Thyroid gland (tissue), 4 donors: Measurements from ENCODE around the gene METAP2. TPM values are rescaled to one million over a fixed set of nuclear protein-coding genes. Genes with fewer than 3 reads are reported as not detected.

ENCODE experiments used
- DNase-seq, 2 donors: peaks; one replicate each; pipeline ENCODE4 v3.0.0-alpha.2; 2019
- H3K27ac ChIP-seq, 3 donors: fragments of 200-600 bp; sonication (generic); 1 replicate in 2 of 3; 2 replicates in 1 of 3; pipeline ENCODE4 v1.5.1; 2016 to 2019; ENCODE audit warnings: mild to moderate bottlenecking in 1 of 3, moderate library complexity in 1 of 3
- H3K27me3 ChIP-seq: fragments of 200-600 bp; sonication (generic); one replicate; pipeline ENCODE4 v1.5.1; 2019
- H3K36me3 ChIP-seq, 2 donors: fragments of 200-600 bp; sonication (generic); one replicate each; pipeline ENCODE4 v1.5.1; 2016 to 2019
- H3K4me1 ChIP-seq, 2 donors: fragments of 200-600 bp; sonication (generic); one replicate each; pipeline ENCODE4 v1.5.1; 2017 to 2019
- H3K4me3 ChIP-seq, 3 donors: fragments of 200-600 bp; sonication (generic); replicated peaks in 1 of 3; 1 replicate in 2 of 3; 2 replicates in 1 of 3; pipeline ENCODE4 v1.5.1; 2016; ENCODE audit warnings: mild to moderate bottlenecking in 1 of 3
- H3K9me3 ChIP-seq: fragments of 200-600 bp; sonication (generic); one replicate; pipeline ENCODE4 v1.5.1; 2017
- CTCF ChIP-seq, 6 experiments: fragments of 200-600 bp in 3 of 6; fragments of 450-650 bp in 3 of 6; sonication (generic) in 3 of 6; IDR thresholded peaks; one replicate each; pipeline ENCODE4 v1.5.1; 2016 to 2019; ENCODE audit warnings: antibody characterized with exemption in 6 of 6, mild to moderate bottlenecking in 2 of 6, inconsistent platforms in 1 of 6, moderate library complexity in 1 of 6
- POLR2A ChIP-seq, 2 donors: fragments of 450-650 bp; IDR thresholded peaks; one replicate each; pipeline ENCODE4 v1.6.1; 2017; ENCODE audit warnings: antibody characterized with exemption in 2 of 2, mild to moderate bottlenecking in 2 of 2, moderate library complexity in 1 of 2
- WGBS, 2 donors: methylation state at CpG; one replicate each; pipeline ENCODE4 v1.1.5; 2017; 5-methylcytosine and 5-hydroxymethylcytosine counted together
- intact Hi-C: fragments of 100-400 bp; cut with DNase I; formaldehyde crosslinking; loops from one replicate; pipeline ENCODE4 v1.15.1; 2023
- total RNA-seq, 4 donors: library from RNA; depleted of rRNA; stranded (reverse); fragments of >200 nt; gene quantifications; one replicate each; pipeline ENCODE4 v1.2.3, GENCODE V29; 2016

The METAP2 gene
- total RNA-seq, 4 donors from 2014 or later: 46.1 to 64.9 (median 54.9) TPM

GRCh38 chr12:95549392-95550084 lies 75.6 kb downstream of the METAP2 start:
- intact Hi-C loops: no loop called here
- no peak for TF ChIP-seq POLR2A (IDR thresholded peaks at IDR 0.05)
- no peak for TF ChIP-seq CTCF (IDR thresholded peaks at IDR 0.05)
- Histone ChIP-seq H3K9me3 (no peaks in the 10 kb centered on the region), H3K4me1 (peaks cover 0 to 3% of the 10 kb centered on the region in 2 donors), H3K27ac (no peak overlapping the region), H3K27me3 (no peaks in the 10 kb centered on the region), H3K36me3 (no peaks in the 10 kb centered on the region), H3K4me3 (peak overlapping the region in 2 of 3 donors; percentile 3 to 87)
- 64 to 74% methylated on average over 12 of the region's 12 CpGs for WGBS, 2 donors
- DNase-seq: no peak

GRCh38 chr12:95551305-95551704 lies 77.4 kb downstream of the METAP2 start, which contains the start of gene USP44:
Gene USP44, minus strand, starts transcription at chr12:95551476. Its CDS starts 17,220 bp downstream, at chr12:95534256.
- H3K27ac ChIP-seq: no peak within 1 kb of the TSS
- H3K9me3 ChIP-seq: no peaks in the 10 kb centered on the region
- peaks cover 0 to 3% of the 10 kb centered on the region in 2 donors for H3K4me1 ChIP-seq
- no peak within 1 kb of the TSS for H3K4me3 ChIP-seq
- TF ChIP-seq POLR2A (IDR thresholded peaks at IDR 0.05) (no peak), CTCF (IDR thresholded peaks at IDR 0.05) (no peak)
- H3K27me3 ChIP-seq: no peaks in the 10 kb centered on the region
- DNase-seq: no peak
- no peaks in the 10 kb centered on the region for H3K36me3 ChIP-seq
- intact Hi-C loops: no loop called here
- 59 to 63% methylated on average over 9 of the region's 9 CpGs for WGBS, 2 donors

GRCh38 chr12:95551913-95552516 lies 78.1 kb downstream of the METAP2 start:
- Histone ChIP-seq H3K27me3 (no peaks in the 10 kb centered on the region), H3K4me1 (peaks cover 0 to 3% of the 10 kb centered on the region in 2 donors), H3K36me3 (no peaks in the 10 kb centered on the region), H3K9me3 (no peaks in the 10 kb centered on the region), H3K27ac (no peak overlapping the region), H3K4me3 (no peak overlapping the region)
- TF ChIP-seq CTCF (IDR thresholded peaks at IDR 0.05) (no peak), POLR2A (IDR thresholded peaks at IDR 0.05) (no peak)
- intact Hi-C loops: no loop called here
- WGBS, 2 donors: 71 to 76% methylated on average over 7 of the region's 7 CpGs
- DNase-seq: no peak

GRCh38 chr12:95553197-95553943 lies 79.4 kb downstream of the METAP2 start:
- intact Hi-C loops: no loop called here
- H3K27me3 ChIP-seq: no peaks in the 10 kb centered on the region
- 91 to 95% methylated on average over 5 of the region's 5 CpGs for WGBS, 2 donors
- no peaks in the 10 kb centered on the region for H3K36me3 ChIP-seq
- no peak overlapping the region for H3K27ac ChIP-seq
- H3K4me1 ChIP-seq: peaks cover 0 to 3% of the 10 kb centered on the region in 2 donors
- TF ChIP-seq POLR2A (IDR thresholded peaks at IDR 0.05) (no peak), CTCF (IDR thresholded peaks at IDR 0.05) (no peak)
- no peaks in the 10 kb centered on the region for H3K9me3 ChIP-seq
- no peak for DNase-seq
- no peak overlapping the region for H3K4me3 ChIP-seq
